GM04504 (cell line): ENCODE data around the gene FAM13C.
"Not testable (repeated sequence)": the region's sequence is repeated elsewhere in the genome, so short reads cannot be mapped to it uniquely, and the experiment has no call there.

Experiments used
- DNase-seq: peaks from one replicate; pipeline ENCODE4 v3.0.0-alpha.2; 2012; ENCODE audit warnings: low read depth

The FAM13C gene

GRCh38 chr10:59362144-59362958, at the start of gene FAM13C:
Gene FAM13C, minus strand, starts transcription at chr10:59362549. Its CDS starts 89 bp downstream, at chr10:59362460.
- DNase-seq, result no peak

GRCh38 chr10:59405235-59405634, 42.9 kb upstream of the FAM13C start:
- no peak for DNase-seq

- DNase-seq, result no peak
These were observed 37.9 kb upstream of the FAM13C start for GRCh38 chr10:59400214-59400613.

GRCh38 chr10:59399329-59399728, 37.0 kb upstream of the FAM13C start:
- not testable (repeated sequence) for DNase-seq

- DNase-seq, result no peak
These were observed 35.6 kb upstream of the FAM13C start for GRCh38 chr10:59397961-59398360.

GRCh38 chr10:59395984-59396383, 33.6 kb upstream of the FAM13C start:
- no peak for DNase-seq

- no peak for DNase-seq
These were observed 31.0 kb upstream of the FAM13C start for GRCh38 chr10:59393349-59393748.

GRCh38 chr10:59391060-59391459, 28.7 kb upstream of the FAM13C start:
- no peak for DNase-seq

- DNase-seq, result no peak
These were observed 26.3 kb upstream of the FAM13C start for GRCh38 chr10:59388671-59388976.

GRCh38 chr10:59387951-59388670, 25.8 kb upstream of the FAM13C start:
- DNase-seq, result peak; percentile 86

- no peak for DNase-seq
These were observed 22.4 kb upstream of the FAM13C start for GRCh38 chr10:59384761-59385160.

GRCh38 chr10:59383908-59384307, 21.6 kb upstream of the FAM13C start:
- no peak for DNase-seq

GRCh38 chr10:59383436-59383835, 21.1 kb upstream of the FAM13C start:
- DNase-seq, result no peak

- DNase-seq, result no peak
These were observed 20.5 kb upstream of the FAM13C start for GRCh38 chr10:59382831-59383295.

- no peak for DNase-seq
These were observed 19.3 kb upstream of the FAM13C start for GRCh38 chr10:59381687-59382086.

- no peak for DNase-seq
These were observed 14.5 kb upstream of the FAM13C start for GRCh38 chr10:59376846-59377245.

- DNase-seq, result no peak
These were observed 13.6 kb upstream of the FAM13C start for GRCh38 chr10:59375990-59376389.

GRCh38 chr10:59374916-59375315, 12.6 kb upstream of the FAM13C start:
- DNase-seq, result no peak

GRCh38 chr10:59373071-59373470, 10.7 kb upstream of the FAM13C start:
- no peak for DNase-seq

GRCh38 chr10:59372543-59372942, 10.2 kb upstream of the FAM13C start:
- no peak for DNase-seq

GRCh38 chr10:59366290-59366689, 3.9 kb upstream of the FAM13C start:
- DNase-seq, result no peak

- DNase-seq, result no peak
These were observed 1.2 kb upstream of the FAM13C start for GRCh38 chr10:59363446-59363958.

GRCh38 chr10:59362959-59363381, 621 bp upstream of the FAM13C start:
- DNase-seq, result no peak
